ENCODE measurements around the gene TANC1. TPM values are rescaled to one million over a fixed set of nuclear protein-coding genes. Genes with fewer than 3 reads are reported as not detected.
"Not testable (repeated sequence)": the region's sequence is repeated elsewhere in the genome, so short reads cannot be mapped to it uniquely, and the experiment has no call there.

The TANC1 gene
- total and polyA plus RNA-seq, 7 experiments from 2014 or later: 0.13 to 0.39 (median 0.22) TPM; not detected in 1

DNA sequence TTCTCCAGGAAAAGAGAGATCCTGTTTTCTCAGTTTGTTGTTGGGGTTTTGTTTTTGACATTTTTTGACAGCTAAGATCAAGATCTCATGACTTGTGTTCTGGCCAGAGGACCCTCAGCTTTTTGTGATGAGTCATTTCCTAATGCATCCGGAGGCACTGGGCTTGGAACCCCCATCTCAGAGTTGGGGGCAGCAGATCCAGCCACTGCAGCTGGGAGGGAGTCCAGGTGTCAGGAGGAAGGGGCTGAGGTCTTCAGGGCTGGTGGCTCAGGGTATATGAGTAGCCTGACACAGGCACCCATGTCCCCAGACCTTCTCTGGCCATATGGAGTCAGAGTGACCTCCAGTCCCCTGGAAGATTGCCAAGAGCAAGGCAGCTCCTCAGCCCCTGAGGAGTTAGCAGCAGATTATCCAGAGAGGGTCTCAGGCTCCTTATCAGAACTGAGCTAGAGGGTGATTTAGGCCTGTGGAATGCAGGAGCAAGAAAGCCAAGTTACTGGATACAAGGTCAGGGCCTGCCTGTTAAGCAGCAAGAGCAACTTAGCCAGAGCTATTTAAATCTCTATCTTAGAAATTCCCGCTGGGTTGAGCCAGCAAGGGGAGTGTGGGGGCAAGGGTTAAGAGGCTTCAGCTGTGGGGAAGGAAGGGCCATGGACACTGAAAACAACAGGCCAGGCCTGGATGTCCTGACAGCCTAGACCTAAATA is 62.4 kb downstream of the TANC1 start:
- ATAC-seq: no peak
- ChIA-PET POLR2A (no interaction called here), CTCF (interaction anchor here (0.9 to 2.9 kb wide), 3 partner anchors 59 to 90 kb away, joined by 3 to 11 read pairs (median 4); no protein-coding TSS in a partner anchor)
- Mint-ChIP-seq H3K27me3 (no peaks in the 10 kb centered on the region), H3K4me1 (no peaks in the 10 kb centered on the region), H3K27ac (no peak overlapping the region), H3K9me3 (peaks cover 0 to 2% (median 0%) of the 10 kb centered on the region in 11 donors), H3K4me3 (no peak overlapping the region), H3K36me3 (no peaks in the 10 kb centered on the region)
- intact Hi-C loops (cut with micrococcal nuclease): loop anchor here in 1 of 2 donors (10.0 kb wide), 1 partner anchor 774 kb away; no protein-coding TSS in a partner anchor
- Histone ChIP-seq H3K27ac (ENCODE audit: low read depth, low read length) (no peak overlapping the region), H3K27me3 (ENCODE audit: control insufficient read depth in 2 of 2, insufficient read depth in 2 of 2, low read length in 2 of 2) (no peaks in the 10 kb centered on the region), H3K36me3 (ENCODE audit: control insufficient read depth in 2 of 3, insufficient read depth in 3 of 3, low read length in 3 of 3) (no peaks in the 10 kb centered on the region), H3K4me1 (ENCODE audit: control insufficient read depth in 2 of 2, insufficient read depth in 2 of 2, low read length in 2 of 2) (no peaks in the 10 kb centered on the region), H3K4me3 (ENCODE audit: low read length) (no peak overlapping the region), H3K9me3 (ENCODE audit: control insufficient read depth in 2 of 3, low read length in 3 of 3) (no peaks in the 10 kb centered on the region)
- no peak for DNase-seq

DNA sequence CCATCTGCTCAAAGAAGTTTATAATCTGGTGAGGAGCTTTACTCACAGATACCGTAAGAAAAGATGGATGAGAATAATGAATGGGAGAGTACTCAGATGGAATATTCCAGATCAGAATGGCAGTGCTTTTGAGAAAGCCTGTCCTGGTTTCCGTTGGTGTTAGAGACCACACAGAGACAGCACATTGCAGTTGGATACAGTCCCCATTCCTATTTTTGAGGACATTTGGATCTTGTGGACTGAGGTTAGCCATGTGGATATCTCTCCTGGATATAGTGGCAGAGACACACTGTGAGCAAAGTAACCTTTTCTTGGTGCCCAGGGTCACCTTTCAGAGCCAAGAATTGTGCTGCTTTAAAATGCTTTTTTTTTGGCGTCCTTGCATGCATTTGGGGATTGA is 63.7 kb downstream of the TANC1 start:
- no peak for ATAC-seq
- Histone ChIP-seq H3K27ac (ENCODE audit: low read depth, low read length) (no peak overlapping the region), H3K9me3 (ENCODE audit: control insufficient read depth in 2 of 3, low read length in 3 of 3) (no peaks in the 10 kb centered on the region), H3K4me3 (ENCODE audit: low read length) (no peak overlapping the region), H3K4me1 (ENCODE audit: control insufficient read depth in 2 of 2, insufficient read depth in 2 of 2, low read length in 2 of 2) (no peaks in the 10 kb centered on the region), H3K27me3 (ENCODE audit: control insufficient read depth in 2 of 2, insufficient read depth in 2 of 2, low read length in 2 of 2) (no peaks in the 10 kb centered on the region), H3K36me3 (ENCODE audit: control insufficient read depth in 2 of 3, insufficient read depth in 3 of 3, low read length in 3 of 3) (no peaks in the 10 kb centered on the region)
- DNase-seq: no peak
- CTCF ChIA-PET: no interaction called here
- no peaks in the 10 kb centered on the region for H3K4me1 Mint-ChIP-seq
- H3K4me3 Mint-ChIP-seq: no peak overlapping the region
- H3K9me3 Mint-ChIP-seq: peaks cover 0 to 2% (median 0%) of the 10 kb centered on the region in 11 donors
- intact Hi-C loops (cut with micrococcal nuclease): loop anchor here in 1 of 2 donors (10.0 kb wide), 1 partner anchor 773 kb away; no protein-coding TSS in a partner anchor
- no peaks in the 10 kb centered on the region for H3K27me3 Mint-ChIP-seq
- H3K36me3 Mint-ChIP-seq: no peaks in the 10 kb centered on the region
- no peak overlapping the region for H3K27ac Mint-ChIP-seq
- POLR2A ChIA-PET: no interaction called here

DNA sequence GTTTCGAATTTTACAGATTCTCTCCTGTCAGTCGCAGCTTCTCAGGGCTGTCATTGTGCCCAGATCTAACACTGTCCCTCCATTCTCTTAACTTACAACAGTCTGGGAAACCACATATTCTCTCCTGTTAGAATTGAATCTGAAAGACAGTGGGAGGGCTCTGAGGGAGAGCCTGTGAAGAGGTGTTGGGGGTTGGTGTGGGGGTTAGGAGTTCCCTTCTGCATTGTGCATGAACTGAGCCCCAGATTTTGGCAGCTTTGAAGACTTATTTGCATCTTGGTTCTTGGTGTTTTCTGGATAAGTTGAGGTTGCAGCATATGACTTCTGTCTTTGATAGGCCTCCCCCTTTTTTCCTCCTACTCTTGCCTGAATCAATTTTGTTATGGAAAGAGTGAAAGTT is 64.1 kb downstream of the TANC1 start:
- H3K27me3 ChIP-seq (ENCODE audit: control insufficient read depth in 2 of 2, insufficient read depth in 2 of 2, low read length in 2 of 2): no peaks in the 10 kb centered on the region
- no peak overlapping the region for H3K27ac Mint-ChIP-seq
- no peaks in the 10 kb centered on the region for H3K9me3 ChIP-seq (ENCODE audit: control insufficient read depth in 2 of 3, low read length in 3 of 3)
- DNase-seq (no peak), ATAC-seq (no peak)
- H3K27ac ChIP-seq (ENCODE audit: low read depth, low read length): no peak overlapping the region
- H3K4me1 Mint-ChIP-seq: no peaks in the 10 kb centered on the region
- H3K4me1 ChIP-seq (ENCODE audit: control insufficient read depth in 2 of 2, insufficient read depth in 2 of 2, low read length in 2 of 2): no peaks in the 10 kb centered on the region
- no peak overlapping the region for H3K4me3 ChIP-seq (ENCODE audit: low read length)
- POLR2A ChIA-PET: interaction anchor here (0.7 kb wide), 1 partner anchor 9 kb away, joined by 3 read pairs; no protein-coding TSS in a partner anchor
- H3K36me3 ChIP-seq (ENCODE audit: control insufficient read depth in 2 of 3, insufficient read depth in 3 of 3, low read length in 3 of 3): no peaks in the 10 kb centered on the region
- H3K27me3 Mint-ChIP-seq: peaks cover 0 to 1% (median 0%) of the 10 kb centered on the region in 5 donors
- no peak overlapping the region for H3K4me3 Mint-ChIP-seq
- intact Hi-C loops (cut with micrococcal nuclease): loop anchor here in 1 of 2 donors (10.0 kb wide), 1 partner anchor 772 kb away; no protein-coding TSS in a partner anchor
- CTCF ChIA-PET: interaction anchor here (0.7 kb wide), 1 partner anchor 1029 kb away, joined by 3 read pairs; no protein-coding TSS in a partner anchor
- peaks cover 0 to 2% (median 0%) of the 10 kb centered on the region in 11 donors for H3K9me3 Mint-ChIP-seq
- no peaks in the 10 kb centered on the region for H3K36me3 Mint-ChIP-seq

DNA sequence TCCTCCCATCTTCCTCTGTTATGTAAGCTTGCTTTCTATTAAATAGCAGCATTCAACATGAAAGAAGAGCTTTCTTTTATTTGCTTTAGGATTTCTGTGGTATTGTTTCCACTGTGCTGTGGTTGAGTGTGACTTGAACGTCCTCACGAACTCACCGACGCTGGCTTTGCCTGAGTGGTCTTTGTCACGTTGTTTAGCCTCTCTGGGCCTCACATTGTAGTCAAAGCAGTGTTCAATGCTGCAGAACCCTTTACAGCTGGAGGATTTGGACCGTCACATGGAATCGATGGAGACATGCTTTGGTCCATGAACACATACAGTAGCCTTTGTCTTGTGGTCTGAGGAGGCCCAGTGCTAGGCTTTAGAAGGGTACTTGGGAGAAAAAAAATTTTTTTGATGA is 66.3 kb downstream of the TANC1 start:
- intact Hi-C loops (cut with micrococcal nuclease): loop anchor here in 1 of 2 donors (10.0 kb wide), 1 partner anchor 770 kb away; no protein-coding TSS in a partner anchor
- CTCF ChIA-PET: interaction anchor here (0.6 to 1.8 kb wide), 7 partner anchors 13 to 151 kb away, joined by 3 to 16 read pairs (median 3); no protein-coding TSS in a partner anchor
- Histone ChIP-seq H3K4me3 (ENCODE audit: low read length) (no peak overlapping the region), H3K4me1 (ENCODE audit: control insufficient read depth in 2 of 2, insufficient read depth in 2 of 2, low read length in 2 of 2) (no peaks in the 10 kb centered on the region), H3K27ac (ENCODE audit: low read depth, low read length) (no peak overlapping the region), H3K9me3 (ENCODE audit: control insufficient read depth in 2 of 3, low read length in 3 of 3) (no peaks in the 10 kb centered on the region), H3K27me3 (ENCODE audit: control insufficient read depth in 2 of 2, insufficient read depth in 2 of 2, low read length in 2 of 2) (no peaks in the 10 kb centered on the region), H3K36me3 (ENCODE audit: control insufficient read depth in 2 of 3, insufficient read depth in 3 of 3, low read length in 3 of 3) (no peaks in the 10 kb centered on the region)
- Mint-ChIP-seq H3K36me3 (no peaks in the 10 kb centered on the region), H3K9me3 (peaks cover 0 to 8% (median 0%) of the 10 kb centered on the region in 11 donors), H3K27me3 (peaks cover 0 to 4% (median 0%) of the 10 kb centered on the region in 5 donors), H3K4me3 (no peak overlapping the region), H3K27ac (no peak overlapping the region), H3K4me1 (no peaks in the 10 kb centered on the region)
- DNase-seq (no peak), ATAC-seq (no peak)
- POLR2A ChIA-PET: no interaction called here

DNA sequence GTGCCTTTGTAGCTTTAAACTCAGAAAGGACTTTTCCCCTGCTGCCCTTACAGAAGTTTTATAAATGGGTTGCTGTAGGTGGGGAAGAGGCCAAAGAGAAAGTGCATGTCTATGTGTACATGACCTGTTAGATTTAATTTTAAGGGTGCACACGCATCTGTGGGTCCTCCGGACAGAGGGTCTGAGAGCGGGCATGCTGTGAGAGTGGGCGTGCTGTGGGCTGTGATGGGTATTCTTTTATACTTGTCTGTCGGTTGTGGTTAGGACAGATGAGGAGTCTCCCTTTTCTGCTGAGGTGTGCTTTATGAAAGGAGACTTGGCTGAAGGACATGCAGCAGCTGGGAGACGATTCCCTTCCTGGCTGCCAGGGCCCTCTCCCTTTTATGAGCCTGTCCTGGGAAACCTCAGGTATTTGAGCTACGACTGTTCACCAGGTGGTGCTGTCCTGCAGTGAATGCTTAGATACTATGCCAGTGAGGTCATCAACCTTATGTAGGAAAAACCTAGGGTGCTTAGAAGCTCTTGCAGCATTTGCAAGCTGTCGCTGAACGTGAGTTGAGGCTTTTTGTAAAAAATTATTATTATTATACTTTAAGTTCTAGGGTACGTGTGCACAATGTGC is 67.5 kb downstream of the TANC1 start:
- no peaks in the 10 kb centered on the region for H3K4me1 ChIP-seq (ENCODE audit: control insufficient read depth in 2 of 2, insufficient read depth in 2 of 2, low read length in 2 of 2)
- H3K9me3 Mint-ChIP-seq: peaks cover 0 to 8% (median 0%) of the 10 kb centered on the region in 11 donors
- DNase-seq: peak in 7 of 9 donors; percentile 18 to 53 (median 35)
- H3K4me3 ChIP-seq (ENCODE audit: low read length): no peak overlapping the region
- no peaks in the 10 kb centered on the region for H3K27me3 ChIP-seq (ENCODE audit: control insufficient read depth in 2 of 2, insufficient read depth in 2 of 2, low read length in 2 of 2)
- H3K27ac ChIP-seq (ENCODE audit: low read depth, low read length): no peak overlapping the region
- no peaks in the 10 kb centered on the region for H3K9me3 ChIP-seq (ENCODE audit: control insufficient read depth in 2 of 3, low read length in 3 of 3)
- POLR2A ChIA-PET: no interaction called here
- intact Hi-C loops (cut with micrococcal nuclease): loop anchor here (1.0 to 10.0 kb wide), 2 partner anchors 82 to 769 kb away; no protein-coding TSS in a partner anchor
- no peaks in the 10 kb centered on the region for H3K36me3 Mint-ChIP-seq
- no peaks in the 10 kb centered on the region for H3K36me3 ChIP-seq (ENCODE audit: control insufficient read depth in 2 of 3, insufficient read depth in 3 of 3, low read length in 3 of 3)
- H3K27ac Mint-ChIP-seq: no peak overlapping the region
- H3K4me3 Mint-ChIP-seq: no peak overlapping the region
- ATAC-seq: peak; percentile 66
- H3K27me3 Mint-ChIP-seq: peaks cover 0 to 8% (median 0%) of the 10 kb centered on the region in 5 donors
- CTCF ChIA-PET: interaction anchor here (0.6 to 1.7 kb wide), 7 partner anchors 9 to 153 kb away, joined by 3 to 20 read pairs (median 6); no protein-coding TSS in a partner anchor
- no peaks in the 10 kb centered on the region for H3K4me1 Mint-ChIP-seq

DNA sequence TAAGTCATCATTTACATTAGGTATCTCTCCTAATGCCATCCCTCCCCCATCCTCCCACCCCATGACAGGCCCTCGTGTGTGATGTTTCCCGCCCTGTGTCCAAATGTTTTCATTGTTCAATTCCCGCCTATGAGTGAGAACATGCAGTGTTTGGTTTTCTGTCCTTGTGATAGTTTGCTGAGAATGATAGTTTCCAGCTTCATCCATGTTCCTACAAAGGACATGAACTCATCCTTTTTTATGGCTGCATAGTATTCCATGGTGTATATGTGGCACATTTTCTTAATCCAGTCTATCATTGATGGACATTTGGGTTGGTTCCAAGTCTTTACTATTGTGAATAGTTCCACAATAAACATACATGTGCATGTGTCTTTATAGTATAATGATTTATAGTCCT is 68.0 kb downstream of the TANC1 start:
- DNase-seq; H3K4me1 ChIP-seq (ENCODE audit: control insufficient read depth in 2 of 2, insufficient read depth in 2 of 2, low read length in 2 of 2); POLR2A ChIA-PET; H3K9me3 Mint-ChIP-seq; H3K27me3 Mint-ChIP-seq; H3K27me3 ChIP-seq (ENCODE audit: control insufficient read depth in 2 of 2, insufficient read depth in 2 of 2, low read length in 2 of 2); ATAC-seq; H3K4me1 Mint-ChIP-seq; H3K27ac ChIP-seq (ENCODE audit: low read depth, low read length); H3K4me3 Mint-ChIP-seq; H3K36me3 Mint-ChIP-seq; H3K36me3 ChIP-seq (ENCODE audit: control insufficient read depth in 2 of 3, insufficient read depth in 3 of 3, low read length in 3 of 3); H3K4me3 ChIP-seq (ENCODE audit: low read length); H3K9me3 ChIP-seq (ENCODE audit: control insufficient read depth in 2 of 3, low read length in 3 of 3): not testable (repeated sequence)
- intact Hi-C loops (cut with micrococcal nuclease): loop anchor here (1.0 to 10.0 kb wide), 2 partner anchors 82 to 768 kb away; no protein-coding TSS in a partner anchor
- peak overlapping the region in 1 of 9 donors; percentile 33 for H3K27ac Mint-ChIP-seq
- CTCF ChIA-PET: interaction anchor here (0.6 to 1.7 kb wide), 5 partner anchors 10 to 153 kb away, joined by 3 to 20 read pairs (median 7); no protein-coding TSS in a partner anchor

All from naive thymus-derived CD4-positive, alpha-beta T cell (primary cell).